Prostate gland (tissue), 2 donors: ENCODE results near the gene TMEM131.

ENCODE experiments used
- CTCF ChIP-seq, 4 experiments: fragments of 200-600 bp in 2 of 4; fragments of 450-650 bp in 2 of 4; sonication (generic) in 2 of 4; IDR thresholded peaks; 1 replicate in 3 of 4; 2 replicates in 1 of 4; pipeline ENCODE4 v1.5.1; 2016 to 2019; ENCODE audit warnings: antibody characterized with exemption in 4 of 4, mild to moderate bottlenecking in 2 of 4, moderate library complexity in 2 of 4
- POLR2A ChIP-seq: fragments of 450-650 bp; IDR thresholded peaks from one replicate; pipeline ENCODE4 v1.6.1; 2016; ENCODE audit warnings: antibody characterized with exemption, mild to moderate bottlenecking

- TF ChIP-seq POLR2A = no peak
- TF ChIP-seq CTCF (IDR thresholded peaks at IDR 0.05) = no peak
Observed at GRCh38 chr2:97926946-97927345, 68.8 kb downstream of the TMEM131 start.
